HG02840 (cell line): ENCODE results near the gene TMEM170A.
"Not testable (repeated sequence)": the region's sequence is repeated elsewhere in the genome, so short reads cannot be mapped to it uniquely, and the experiment has no call there.

Experiments
- ATAC-seq: cut with Tn5 transposase; IDR thresholded peaks from one replicate; pipeline ENCODE4 v1.9.1; 2021; ENCODE audit warnings: mild to moderate bottlenecking, moderate library complexity, moderate number of reproducible peaks; ENCODE audit not compliant: unreplicated experiment, low FRiP score

TMEM170A gene, protein sequence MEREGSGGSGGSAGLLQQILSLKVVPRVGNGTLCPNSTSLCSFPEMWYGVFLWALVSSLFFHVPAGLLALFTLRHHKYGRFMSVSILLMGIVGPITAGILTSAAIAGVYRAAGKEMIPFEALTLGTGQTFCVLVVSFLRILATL

DNA sequence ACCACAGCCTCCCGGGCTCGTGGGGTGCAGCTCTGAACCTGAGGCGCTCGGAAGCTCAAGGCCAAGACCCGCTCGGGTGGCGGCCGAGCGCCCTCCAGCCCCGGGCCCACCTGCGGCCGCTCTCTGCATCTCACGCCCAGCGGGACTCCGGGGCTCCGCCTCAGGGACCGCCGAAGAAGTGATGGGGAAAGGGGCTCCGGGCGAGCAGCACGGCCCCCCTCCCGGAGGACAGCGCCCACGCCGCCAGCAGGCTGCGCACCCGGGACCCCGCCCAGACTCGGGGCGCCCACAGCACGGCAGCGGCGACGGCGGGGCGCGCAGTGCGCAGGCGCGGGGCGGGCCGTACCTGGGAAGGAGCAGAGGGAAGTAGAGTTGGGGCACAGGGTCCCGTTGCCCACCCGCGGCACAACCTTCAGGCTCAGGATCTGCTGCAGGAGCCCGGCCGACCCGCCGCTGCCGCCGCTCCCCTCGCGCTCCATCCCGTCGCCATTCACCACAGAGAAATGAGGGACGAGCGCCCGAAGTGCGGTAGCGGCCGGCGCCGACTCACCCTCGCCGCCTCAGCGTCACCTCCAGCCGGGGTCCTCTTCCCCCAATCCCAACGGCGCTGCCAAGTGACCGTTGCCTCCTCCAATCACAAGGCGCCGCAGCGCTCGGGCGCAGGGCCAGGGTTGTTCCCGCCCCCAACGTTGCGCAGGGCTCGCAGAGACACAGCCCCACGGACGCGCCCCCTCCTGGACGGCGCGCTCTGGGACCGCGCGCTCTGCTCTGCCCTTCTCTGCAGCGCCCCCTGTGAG, at the start of gene TMEM170A:
Gene TMEM170A, minus strand, starts transcription at position 568 of the 797 bp plus-strand sequence. Its CDS starts 89 bp downstream, at position 479.
- peak; percentile 95 for ATAC-seq

DNA sequence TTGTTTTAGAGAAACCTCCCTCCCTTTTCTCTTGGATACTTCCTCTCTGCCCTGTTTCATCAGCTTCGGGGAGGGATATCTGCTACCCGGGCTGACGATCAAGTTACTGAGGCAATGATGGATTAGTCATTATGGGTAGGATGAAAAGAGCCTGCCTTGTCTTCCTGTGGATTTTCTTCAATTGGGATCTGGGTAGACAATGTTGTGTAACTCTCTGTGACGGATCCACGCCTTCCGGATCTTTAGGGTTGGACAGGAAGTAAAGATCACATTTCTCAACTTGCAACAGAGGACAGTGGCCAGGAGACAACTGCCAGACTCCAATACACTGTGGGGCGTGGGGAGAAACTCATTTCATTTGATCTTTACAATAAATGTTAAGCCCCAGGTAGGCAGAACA, 42.1 kb upstream of the TMEM170A start:
- ATAC-seq, result no peak

DNA sequence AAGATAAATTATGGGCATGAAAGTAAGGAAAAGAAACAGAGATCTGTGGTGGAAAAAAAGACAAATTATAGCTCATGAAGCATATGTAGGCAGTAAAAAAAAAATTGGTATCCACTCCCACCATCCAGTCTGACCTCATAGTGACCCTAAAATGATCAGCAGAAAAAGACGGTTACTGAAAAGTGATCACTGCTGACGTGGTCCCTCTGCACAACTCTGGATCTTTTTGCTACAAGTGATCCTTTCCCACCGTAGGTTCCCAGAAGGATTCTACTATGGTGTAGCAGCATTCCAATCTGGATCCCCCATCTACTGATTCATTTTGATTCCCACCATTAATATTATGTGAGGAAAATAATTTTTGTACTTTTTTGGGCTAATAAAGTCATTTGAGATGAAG, 41.6 kb upstream of the TMEM170A start:
- no peak for ATAC-seq

DNA sequence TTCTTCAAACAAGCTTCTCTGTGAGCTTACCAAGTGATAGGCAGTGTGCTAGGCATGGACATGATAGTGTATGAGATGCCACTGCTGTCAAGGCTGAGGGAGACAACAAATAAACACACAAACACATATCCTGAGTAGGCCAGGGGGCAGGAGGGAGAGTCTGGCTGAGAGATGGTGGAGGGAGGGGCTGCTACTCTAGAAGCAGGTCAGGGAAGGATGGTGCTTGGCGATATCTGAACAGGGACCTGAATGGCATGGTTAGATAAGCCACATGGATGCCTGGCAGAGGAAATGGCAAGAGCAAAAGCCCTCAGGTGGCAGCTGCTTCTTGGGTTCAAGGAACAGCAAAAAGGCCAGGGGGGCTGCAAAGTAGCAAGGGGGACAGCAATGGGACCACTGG, 39.3 kb upstream of the TMEM170A start:
- no peak for ATAC-seq

DNA sequence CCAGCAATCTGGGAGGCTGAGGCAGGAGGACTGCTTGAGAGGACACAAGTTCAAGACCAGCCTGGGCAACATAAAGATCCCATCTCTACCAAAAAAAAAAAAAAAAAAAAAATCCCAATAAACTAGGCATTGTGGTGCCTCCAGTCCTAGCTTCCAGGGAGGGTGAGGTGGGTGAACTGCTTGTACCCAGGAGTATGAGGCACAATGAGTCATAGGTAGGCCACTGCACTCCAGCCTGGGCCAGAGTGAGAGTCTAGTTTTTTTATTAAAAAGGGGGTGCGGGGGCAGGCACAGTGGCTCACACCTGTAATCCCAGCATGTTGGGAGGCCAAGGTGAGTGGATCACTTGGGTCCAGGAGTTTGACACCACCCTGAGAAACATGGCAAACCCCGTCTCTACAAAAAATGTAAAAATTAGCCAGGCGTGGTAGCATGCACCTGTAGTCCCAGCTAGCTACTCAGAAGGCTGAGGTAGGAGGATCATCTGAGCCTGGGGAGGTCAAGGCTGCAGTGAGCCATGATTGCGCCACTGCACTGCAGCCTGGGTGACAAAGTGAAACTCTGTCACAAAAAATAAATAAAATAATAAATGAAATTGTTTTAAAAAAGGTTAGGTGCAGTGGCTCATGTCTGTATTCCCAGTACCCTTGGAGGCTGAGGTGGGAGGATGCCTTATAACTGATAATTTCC, 38.6 kb upstream of the TMEM170A start:
- no peak for ATAC-seq

DNA sequence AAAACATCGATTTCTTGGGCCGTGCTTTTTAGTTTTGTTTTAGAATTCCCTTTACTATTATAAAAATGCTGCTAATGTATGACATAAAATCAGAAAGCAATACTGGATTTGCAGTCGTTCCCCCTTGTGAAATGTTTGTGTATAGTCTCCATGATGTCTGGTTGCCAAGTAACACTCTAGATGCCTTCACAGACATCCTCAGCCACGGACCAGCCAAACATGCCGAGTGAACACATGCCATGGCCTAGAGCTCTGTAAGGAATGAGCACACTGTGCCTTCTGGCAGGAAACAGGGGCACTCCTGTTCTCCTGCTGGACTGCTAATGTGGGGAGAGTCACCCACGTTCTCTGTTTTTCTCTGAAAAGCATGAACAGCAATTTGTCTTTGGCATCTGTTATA, 37.3 kb upstream of the TMEM170A start:
- ATAC-seq, result not testable (repeated sequence)

DNA sequence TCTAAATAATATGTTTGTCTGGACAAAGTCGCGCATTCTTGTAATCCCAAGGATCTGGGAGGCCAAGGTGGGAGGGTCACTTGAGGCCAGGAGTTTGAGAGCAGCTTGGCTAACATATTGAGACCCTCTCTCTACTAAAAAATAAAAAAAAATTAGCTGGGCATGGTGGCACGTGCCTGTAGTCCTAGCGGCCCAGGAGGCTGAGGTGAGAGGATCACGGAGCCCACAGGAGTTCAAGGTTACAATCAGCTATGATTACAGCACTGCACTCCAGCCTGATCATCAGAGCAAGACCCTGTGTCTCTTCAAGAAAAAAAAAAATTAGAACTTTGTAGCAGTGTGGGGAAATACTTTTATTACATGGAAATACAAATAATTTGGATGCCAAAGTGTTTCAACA, 36.9 kb upstream of the TMEM170A start:
- no peak for ATAC-seq

DNA sequence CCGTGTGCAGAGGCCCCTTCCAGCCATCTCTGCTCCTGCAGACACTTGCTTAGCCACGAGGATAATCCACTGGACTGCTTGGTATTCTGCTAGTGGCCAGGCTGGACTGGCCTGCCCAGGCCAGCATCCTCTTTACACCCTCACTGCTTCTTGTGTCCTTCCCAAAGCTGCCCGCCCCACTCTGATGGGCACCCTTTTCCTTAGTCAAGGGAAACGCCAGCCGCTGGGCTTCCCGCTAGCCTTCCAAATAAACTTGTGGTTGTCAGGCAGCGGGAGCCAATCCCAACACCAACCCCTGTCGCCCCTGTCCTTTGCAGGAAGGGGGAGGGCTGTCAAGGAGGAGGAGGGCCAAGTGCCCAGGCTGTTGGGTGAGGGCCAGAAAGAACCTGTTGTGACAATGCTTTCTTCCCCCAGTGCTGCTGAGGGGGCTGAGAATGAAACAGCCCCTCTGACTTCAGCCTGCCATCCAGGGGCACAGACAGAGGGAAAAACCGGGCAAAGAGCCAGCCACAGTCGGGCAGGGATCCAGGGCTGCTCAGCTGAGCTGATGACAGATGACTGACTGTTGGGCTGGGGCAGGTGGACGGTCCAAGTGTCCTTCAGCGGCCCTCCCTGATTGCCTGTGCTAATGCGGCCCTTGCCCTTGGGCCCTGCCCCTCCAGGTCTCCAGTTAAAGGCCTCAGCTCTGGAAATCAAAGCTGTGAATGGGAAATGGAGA, 34.3 kb upstream of the TMEM170A start:
- ATAC-seq, result not testable (repeated sequence)

DNA sequence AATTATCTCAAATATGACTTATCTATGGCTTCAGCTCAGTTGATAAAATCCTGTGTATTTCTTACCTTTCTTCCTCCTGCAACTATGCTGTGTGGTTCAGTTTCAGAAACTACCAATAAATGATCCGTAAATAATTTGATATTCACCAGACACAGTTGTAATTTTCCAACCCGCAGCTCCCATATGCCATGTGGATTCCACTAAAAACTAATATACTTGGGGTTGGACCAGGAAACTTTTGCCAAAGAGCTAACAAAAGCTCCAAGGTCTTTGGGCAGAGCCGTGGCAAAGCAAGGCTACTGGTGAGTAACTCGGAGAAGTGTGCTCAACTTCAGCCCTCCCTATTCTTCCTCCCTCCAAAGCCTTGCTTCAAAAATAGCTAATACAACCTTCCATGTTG, 33.1 kb upstream of the TMEM170A start:
- ATAC-seq, result no peak

DNA sequence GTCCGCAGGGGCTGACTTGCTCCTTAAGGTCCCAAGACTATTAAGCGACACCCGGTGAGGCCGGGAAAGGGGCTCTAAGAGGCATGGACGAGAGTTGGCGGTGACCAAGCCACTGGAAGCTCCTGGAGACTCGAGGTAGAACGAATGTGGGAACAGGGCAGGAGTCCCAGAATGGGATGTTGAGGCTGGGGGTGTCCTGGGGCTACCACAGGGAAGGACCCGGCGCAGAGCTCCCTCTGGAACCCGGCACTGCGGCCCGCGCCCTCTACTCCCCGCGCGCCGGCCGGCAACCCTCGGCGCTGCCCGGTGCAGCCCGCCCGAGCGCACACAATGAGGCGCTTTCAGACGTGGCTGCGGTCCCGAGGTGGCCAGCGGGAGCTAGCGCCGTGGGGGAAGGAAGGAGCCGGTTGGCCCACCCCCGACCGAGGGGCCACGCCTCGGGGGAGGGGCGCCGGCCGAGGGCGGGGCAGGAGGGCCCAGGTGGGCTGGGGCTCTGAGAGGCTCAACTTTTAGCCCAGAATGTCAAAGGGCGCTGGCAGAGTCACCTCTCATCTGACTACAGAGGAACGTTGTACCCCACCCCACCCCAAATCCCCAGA, 30.7 kb upstream of the TMEM170A start, which contains the start of gene CHST6:
Gene CHST6, minus strand, starts transcription at position 366 of the 599 bp plus-strand sequence. CDS start 15,613 bp downstream, outside the sequence.
- no peak for ATAC-seq

DNA sequence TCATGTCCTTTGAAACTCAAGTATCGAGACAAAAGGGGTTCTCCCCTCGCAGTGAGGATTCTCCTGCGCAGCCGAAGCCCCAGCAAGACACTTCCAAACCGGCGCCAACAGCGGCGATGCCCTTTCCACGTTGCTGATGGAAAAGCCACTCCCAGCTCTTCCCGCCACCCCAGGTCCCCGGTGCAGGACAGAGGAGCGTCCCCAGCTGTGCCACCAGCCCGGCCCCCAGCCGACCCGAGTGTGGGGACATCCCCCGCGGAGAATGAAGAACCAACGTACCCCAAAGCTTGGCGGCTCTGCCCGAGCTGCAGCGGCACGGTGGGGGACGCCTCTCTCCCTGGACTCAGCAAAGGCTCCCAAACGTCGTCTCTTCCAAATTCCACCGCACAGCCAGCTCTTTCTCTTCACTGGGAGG, 30.2 kb upstream of the TMEM170A start:
- no peak for ATAC-seq

DNA sequence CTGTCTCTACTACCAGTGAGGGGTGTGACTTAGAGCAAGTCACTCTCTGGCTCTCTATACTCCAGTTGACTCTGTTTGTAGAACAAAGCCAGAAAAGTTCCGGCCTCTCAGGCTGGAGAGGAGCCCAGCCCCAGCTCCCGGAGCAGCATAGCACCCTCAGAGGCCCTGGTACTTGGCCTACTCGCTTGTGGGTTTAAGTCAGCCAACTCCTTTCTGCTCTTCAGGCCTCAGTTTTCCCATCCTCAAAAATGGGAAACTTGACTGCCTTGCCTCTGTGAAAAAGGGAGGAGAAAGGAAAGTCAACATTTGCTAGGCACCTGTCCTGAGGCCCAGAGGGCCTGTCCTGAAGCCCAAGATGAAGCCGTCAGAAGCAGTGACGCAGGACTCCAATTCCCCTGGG, 29.7 kb upstream of the TMEM170A start:
- ATAC-seq, result no peak

DNA sequence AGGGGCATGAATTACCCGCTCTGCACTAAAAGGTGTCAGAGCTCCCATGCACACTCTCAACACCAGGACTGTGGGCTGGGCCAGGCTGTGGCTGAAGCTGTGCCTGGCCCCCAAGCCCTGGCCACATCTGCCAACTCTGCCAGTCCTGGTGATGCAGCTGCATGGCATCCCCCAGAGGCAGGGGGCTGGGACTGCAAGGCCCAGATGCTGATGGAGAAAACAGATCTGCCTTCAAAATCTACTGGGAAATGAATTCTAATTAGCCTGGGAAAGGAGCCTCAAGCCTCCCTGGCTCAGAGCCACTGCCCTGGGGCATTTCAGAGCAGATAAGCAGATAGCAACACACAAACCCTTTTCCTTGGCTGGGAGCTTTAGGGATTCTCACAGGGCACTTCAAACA, 27.4 kb upstream of the TMEM170A start:
- ATAC-seq, result no peak

DNA sequence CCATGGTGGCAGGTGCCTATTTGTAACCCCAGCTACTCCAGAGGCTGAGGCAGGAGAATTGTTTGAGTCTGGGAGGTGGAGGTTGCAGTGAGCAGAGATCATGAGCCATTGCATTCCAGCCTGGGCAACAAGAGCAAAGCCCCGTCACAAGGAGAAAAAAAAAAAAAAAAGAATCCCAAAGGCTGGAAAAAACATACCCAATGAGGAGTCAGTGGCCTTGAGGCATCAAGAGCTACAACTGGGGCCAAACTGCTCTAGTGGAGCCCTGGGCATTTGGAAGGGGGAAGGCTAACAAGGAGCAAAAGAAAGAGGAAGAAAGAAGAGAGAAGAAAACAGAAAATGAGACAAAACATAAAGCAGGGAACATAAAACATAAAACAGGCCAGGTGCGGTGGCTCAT, 23.8 kb upstream of the TMEM170A start:
- ATAC-seq, result no peak

DNA sequence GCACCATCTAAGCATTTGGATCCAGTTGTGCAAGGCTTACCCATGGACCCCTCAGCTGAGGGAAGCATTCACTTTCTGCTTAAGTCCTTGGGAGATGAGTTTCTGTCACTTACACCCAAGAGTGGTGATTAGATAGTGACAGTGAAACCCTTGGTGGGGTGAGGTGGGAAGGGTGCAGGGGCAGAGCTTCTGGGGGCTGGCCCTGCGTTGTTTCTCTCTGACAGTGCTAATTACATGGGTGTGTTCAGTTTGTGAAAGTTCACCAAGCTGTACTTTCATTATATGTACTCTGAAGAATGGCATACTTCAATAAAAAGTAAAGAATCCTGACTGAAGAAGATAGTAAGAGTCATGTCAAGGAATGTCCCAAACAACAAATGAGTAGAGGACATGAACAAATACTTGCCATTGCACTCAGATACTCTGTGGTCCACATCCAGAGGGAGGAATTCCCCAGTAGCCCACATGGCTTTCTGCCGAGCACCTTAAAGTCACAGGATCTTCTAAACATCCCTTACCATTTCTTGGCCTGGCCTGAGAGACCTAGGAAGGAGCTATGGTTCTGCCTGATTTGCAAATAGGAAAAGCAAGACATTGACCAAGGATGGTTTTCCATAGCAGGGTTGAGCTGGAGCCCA, 22.3 kb upstream of the TMEM170A start:
- ATAC-seq, result no peak

DNA sequence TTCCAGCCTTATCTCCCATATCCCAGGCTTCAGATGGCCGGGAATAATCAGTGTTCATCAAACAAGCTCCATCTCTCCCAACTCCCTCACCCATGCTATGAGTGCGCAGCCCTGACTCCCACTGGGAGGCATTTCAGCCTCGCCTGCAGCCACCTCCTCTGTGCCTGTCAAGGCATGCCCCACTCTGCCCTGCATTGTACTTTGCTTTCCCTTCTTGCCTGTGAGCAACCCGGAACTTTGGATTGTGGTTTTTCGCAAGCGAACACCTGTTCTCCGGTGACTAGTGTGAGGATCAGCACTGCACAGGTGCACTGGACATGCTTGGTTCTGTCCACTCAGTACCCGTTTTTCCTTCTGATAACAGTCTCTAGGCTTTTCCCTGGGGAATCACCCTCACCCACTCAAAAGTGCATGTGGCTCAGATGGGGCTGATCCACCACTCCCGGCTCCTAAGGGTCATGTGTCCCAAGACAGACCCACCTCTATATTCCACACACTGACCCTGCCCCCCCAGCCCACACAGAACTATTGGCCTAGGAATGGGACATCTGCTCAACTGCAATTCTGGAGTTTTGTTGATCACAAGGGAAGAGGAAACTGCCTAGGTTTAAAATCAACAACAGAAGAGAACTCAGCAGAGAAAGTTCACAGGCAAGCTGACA, 21.7 kb upstream of the TMEM170A start:
- no peak for ATAC-seq

DNA sequence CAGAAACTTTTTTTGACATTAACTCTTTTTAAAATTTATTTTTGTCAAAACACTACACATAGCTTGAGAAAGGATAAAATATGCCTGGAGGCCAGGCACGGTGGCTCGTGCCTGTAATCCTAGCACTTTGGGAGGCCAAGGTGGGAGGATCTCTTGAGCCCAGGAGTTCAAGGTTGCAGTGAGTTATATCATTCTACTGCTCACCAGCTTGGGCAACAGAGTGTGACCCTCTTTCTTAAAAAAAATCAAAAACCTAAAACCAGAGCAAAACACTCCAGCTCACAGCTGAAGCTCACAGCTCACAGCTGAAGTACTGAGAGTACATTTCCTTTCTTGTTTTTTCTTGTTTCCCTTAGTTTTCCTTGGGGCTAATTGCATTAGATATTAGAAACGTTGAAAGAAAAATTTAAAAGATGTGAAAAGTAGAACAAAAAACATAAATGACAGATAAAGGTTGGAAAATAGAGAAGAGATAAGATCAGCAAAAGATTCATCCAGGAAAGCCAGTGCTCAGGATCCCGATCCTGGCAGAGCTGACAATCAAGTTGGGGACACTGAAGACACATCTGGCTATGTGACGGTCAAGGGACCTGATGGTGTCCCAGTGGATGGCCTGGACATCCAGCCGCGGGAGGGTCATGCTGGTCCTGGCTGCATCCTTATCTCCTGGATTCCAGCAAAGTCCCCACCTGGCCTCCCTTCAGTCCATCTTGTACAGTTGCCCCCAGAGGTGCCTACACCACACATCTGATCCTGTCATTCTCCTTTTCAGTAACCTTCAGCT, 20.9 kb upstream of the TMEM170A start:
- no peak for ATAC-seq

DNA sequence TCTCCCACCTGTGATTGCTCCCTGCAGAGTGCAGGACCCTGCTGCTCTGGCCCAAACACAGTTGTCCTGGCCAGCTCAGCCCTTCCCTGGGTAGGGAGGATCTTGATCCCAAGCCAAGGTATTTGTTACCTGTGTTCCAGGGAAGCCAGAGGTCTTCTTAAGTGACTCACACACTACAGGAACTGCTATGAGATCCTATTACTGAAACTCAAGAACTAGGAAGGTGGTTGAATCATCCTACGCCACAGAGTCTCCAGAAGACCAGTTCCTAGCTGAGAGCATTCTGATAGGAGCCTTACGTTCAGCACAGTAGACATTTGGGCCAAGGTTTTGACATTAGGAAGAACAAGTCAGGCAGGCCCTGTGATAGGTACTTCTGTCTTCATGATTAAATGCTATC, 18.7 kb upstream of the TMEM170A start:
- ATAC-seq, result no peak
